GM18508 (cell line): Measurements from ENCODE around the gene NCOA3.
"Not testable (repeated sequence)": the region's sequence is repeated elsewhere in the genome, so short reads cannot be mapped to it uniquely, and the experiment has no call there.

Source experiments
- ATAC-seq: cut with Tn5 transposase; IDR thresholded peaks from one replicate; pipeline ENCODE4 v1.9.1; 2021; ENCODE audit warnings: moderate number of reproducible peaks; ENCODE audit not compliant: insufficient read depth, unreplicated experiment

Gene NCOA3

DNA sequence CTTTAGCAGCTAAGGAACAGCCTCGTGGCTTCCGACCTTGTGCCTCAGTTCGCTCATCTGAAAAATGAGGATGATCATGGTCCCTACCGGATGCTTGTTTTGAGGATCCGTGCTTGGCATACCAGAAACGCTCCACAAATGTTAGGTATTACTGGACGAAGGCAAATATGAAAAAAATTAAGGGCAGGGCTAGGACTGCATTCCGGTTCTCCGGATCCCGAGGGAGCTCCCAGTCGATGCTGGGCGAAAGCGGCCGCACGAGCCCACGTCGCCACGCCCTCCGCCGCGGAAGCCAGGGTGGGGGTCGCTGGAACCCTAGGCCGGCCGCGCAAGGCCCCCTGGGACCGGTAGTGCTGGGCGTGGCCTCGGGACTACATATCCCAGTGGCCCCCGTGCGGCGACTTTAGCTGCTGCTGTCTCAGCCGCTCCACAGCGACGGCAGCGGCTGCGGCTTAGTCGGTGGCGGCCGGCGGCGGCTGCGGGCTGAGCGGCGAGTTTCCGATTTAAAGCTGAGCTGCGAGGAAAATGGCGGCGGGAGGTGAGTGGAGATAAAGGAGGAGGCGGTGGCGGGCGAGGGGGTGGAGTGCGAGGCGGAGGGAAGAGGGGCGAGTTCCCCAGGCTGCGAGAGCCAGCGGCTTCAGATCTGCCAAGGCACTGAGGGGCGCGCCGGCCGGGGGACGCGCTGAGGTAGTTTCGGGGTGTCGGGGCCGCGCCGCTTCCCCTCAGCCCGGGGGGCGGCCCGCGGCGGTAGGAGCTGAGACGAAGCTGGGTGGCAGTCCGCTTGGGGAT is at the start of gene NCOA3:
Gene NCOA3 (plus strand): TSS at position 406 of the 789 bp plus-strand sequence. CDS start 120,361 bp downstream, outside the sequence.
- ATAC-seq = no peak

DNA sequence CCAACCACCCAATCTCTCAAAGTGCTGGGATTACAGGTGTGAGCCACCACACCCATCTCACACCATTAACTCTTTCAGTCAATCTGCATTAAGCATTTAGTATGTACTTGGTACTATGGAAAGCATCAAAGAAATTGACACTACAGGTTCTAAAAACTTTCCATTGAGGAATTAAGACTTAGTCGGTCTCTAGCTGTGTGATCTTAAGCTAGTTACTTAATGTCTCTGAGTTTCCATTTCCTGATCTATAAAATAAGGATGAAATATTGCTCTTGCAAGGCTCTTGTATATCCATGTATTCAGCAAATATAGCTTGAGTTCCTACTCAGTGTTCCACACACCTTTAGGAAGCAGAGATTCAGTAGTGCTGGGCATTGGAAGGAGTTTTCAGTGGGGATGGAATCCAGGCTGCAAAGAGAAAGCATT is 48.9 kb upstream of the NCOA3 start:
- no peak for ATAC-seq

DNA sequence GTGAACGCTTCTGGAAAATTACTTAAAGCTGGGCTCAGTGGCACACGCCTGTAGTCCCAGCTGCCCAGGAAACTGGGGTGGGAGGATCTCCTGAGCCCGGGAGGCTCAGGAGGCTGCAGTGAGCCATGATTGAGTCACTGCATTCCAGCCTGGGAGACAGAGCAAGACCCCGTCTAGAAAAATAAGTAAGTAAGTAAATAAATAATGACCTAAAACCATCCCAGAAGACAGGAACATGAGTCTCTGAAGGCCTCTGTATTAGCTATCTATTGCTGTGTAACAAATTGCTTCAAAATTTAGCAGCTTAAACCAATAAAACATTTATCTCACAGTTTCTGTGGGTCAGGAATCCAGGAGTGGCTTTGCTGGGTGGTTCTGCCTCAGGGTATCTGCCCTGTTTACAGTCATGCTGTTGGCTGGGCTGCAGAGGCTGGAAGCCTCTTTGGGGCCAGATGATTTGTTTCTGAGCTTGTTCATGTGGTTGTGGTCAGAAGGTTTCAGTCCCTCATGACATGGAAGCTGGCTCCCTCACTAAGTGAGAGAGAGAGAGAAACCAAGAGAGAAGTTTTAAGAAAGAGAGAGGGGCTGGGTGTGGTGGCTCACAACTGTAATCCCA is 48.4 kb upstream of the NCOA3 start:
- peak; percentile 80 for ATAC-seq

- ATAC-seq = no peak
Measured at GRCh38 chr20:47454298-47455132, 47.2 kb upstream of the NCOA3 start.

DNA sequence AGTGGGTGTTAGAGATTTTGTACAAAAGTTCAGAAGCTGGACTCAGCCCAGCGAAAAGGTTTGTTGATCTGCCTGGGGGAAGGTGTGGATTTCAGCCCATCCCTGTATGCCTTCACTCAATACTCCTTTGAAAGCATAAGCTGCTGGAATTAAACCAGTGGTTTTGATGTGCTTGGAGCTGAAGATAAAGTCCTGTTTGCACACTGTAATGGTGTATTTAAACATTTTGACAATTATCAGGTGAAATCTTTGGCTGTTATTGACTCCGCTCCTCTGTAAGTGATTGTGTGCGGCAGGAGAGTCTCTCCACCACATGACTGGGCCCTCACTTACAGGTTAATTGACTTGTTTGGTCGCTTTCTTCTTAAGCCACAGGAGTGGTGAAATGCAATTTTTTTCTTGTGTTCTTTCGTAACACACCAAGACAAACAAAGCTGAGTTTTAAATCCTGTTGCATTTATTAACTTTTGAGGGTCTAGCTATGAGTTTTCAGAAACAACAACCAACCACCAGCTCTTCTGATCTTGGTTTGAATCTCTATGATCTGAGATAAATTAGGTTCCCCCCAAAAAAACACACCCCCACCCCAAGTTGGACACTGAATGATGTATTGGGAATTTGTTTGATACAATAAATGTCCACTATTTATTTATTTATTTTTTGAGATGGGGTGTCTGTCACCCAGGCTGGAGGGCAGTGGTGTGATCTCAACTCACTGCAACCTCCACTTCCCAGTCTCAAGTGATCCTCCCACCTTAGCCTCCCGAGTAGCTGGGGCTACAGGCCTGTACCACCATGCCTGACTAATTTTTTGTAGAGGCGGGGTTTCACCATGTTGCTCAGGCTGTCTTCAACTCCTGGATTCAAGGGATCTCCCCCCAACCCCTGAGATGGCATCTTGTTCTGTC is 46.3 kb upstream of the NCOA3 start:
- no peak for ATAC-seq

GRCh38 chr20:47456041-47456537 is 45.6 kb upstream of the NCOA3 start:
- ATAC-seq = no peak

DNA sequence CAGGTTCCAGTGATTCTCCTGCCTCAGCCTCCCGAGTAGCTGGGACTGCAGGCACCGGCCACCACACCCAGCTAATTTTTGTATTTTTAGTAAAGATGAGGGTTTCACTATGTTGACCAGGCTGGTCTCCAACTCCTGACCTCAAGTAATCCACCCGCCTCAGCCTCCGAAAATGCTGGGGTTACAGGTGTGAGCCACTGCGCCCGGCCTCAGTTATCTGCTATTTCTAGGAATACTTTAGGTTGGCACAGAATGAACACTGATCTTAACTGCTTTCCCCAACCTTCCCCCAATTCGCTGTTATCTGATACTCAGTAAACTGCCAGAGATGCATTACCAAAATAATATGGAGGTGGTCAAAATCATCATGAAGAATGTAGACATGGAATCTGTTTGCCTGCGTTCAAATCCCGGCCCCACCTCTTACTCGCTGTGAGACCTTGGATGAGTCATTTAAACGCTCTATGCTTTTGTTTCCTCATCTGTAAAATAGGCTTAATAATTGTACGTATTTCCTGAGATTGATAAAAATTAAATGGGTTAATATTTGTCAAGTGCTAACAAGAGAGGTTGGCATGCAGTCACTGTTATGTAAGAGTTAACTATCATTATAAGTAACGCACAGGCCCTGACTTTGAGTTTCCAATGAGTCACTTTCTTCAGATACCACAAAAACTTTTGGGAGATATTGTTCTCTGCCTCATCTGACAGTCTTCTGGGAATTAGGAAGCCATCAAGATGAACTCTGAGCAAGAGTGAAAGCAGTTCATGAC is 44.5 kb upstream of the NCOA3 start:
- ATAC-seq = no peak

DNA sequence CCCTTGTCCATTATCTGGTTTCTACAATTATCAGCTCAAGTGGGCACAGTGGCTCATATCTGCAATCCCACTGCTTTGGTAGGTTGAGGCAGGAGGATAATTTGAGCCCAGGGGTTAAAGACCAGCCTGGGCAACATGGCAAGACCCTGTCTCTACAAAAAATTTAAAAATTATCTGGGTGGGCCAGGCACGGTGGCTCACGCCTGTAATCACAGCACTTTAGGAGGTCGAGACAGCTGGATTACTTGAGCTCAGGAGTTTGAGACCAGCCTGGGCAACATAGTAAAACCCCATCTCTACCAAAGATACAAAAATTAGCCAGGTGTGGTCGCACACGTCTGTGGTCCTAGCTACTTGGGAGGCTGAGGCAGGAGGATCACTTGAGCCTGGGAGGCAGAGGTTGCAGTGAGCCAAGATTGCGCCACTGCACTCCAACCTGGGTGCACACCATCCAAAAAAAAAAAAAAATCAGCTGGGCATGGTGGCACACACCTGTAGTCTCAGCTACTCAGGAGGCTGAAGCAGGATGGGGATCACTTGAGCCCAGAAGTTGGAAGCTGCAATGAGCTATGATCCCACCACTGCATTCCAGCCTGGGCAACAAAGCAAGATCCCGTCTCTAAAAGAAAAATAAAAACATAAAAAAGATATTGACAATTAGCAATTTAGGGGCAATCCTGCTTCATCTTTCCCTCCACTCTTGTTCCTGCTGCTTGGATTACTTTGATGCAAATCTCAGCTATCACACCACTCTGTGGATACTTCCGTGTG is 43.2 kb upstream of the NCOA3 start:
- ATAC-seq = not testable (repeated sequence)

GRCh38 chr20:47459344-47460073 is 42.2 kb upstream of the NCOA3 start:
- no peak for ATAC-seq

GRCh38 chr20:47460761-47461112 is 41.0 kb upstream of the NCOA3 start:
- not testable (repeated sequence) for ATAC-seq

DNA sequence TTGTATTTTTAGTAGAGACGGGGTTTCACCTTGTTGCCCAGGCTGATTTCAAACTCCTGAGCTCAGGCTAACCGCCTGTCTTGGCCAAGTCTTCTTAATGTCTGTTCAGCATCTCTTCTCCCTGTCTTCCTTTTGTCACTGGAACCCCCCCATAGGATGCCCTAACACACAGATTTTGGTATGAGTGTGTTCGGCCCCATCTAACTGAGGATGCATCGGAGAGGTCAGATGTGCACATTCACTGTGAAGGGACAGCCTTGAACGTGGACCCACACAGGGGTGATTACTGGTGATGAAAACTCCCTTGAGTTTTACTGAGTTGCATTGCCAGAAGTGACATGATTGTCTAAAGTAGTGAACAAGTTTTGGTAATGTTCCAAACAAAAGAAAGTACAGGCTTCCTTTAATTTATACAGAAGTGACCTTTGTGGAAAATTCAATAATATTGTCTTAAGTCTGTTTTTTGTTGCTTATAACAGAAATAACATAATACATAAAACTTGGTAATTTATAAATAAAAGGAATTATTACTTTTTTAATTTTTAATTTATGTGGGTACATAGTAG is 40.5 kb upstream of the NCOA3 start:
- ATAC-seq = no peak

- ATAC-seq = not testable (repeated sequence)
Measured at GRCh38 chr20:47461906-47462305, 39.8 kb upstream of the NCOA3 start.

DNA sequence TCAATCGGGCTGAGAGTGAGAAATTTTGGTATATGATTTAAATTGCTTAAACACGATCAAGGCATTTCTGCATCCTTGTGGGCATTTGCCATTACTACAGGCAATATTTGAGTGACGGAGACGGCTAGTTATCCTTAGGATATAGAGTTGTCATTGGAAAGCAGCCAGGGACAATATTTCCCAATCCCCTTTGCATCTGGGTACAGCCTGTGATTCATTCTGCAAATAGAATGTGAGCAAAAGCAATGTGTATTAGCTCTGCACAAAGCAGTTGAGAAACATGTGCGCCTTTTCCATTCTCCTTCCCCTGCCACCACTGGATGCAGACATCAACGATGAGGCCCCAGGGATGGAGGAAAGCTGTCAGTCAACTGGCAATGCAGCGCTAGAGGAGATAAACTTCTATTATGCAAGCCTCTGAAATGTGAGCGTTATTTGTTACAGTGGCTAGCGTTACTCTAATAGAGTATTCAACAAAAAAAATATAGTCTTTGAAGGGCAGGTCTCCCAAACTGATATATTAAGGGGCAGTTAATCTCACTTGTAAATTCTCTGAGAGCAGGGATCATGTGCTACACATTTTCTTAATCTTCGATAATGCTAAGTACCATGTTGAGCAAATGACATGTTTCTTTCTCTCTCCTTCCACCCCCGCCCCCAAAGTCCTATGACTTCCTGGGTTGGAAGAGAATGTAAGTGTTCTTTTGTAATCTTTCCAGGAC is 37.1 kb upstream of the NCOA3 start:
- no peak for ATAC-seq

GRCh38 chr20:47465335-47466090 is 36.2 kb upstream of the NCOA3 start:
- no peak for ATAC-seq

GRCh38 chr20:47466213-47466612 is 35.5 kb upstream of the NCOA3 start:
- ATAC-seq = no peak
